ENCODE data around the gene AP3M1.

DNA sequence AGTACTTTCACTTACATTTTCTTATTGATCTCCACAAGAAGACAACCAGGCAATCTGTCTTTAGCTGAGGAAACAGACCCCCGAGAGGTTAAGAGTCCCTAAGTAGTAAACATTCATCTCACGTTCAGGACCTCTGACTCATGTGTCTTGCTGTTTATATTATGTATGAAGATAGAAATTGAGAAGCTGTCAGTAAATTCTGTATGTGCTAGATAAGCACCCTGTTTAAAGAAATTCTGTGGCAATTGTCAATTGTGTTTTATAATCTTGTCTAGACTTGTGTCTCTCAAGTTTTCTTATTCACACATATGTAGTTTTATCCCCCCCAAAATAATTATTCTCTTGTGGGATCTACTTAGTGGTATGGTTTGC lies 14.9 kb upstream of the AP3M1 start:
- TF ChIP-seq PPARA (CRISPR knock-in tag; IDR thresholded peaks at IDR 0.05; ENCODE audit: borderline replicate concordance) (no peak), TCF4 (CRISPR knock-in tag; IDR thresholded peaks at IDR 0.05; ENCODE audit: borderline replicate concordance) (no peak), ZFP30 (CRISPR knock-in tag; IDR thresholded peaks at IDR 0.05) (no peak), ZFP3 (CRISPR knock-in tag; IDR thresholded peaks at IDR 0.05) (no peak), OSR1 (CRISPR knock-in tag; IDR thresholded peaks at IDR 0.05) (no peak), ARNTL (CRISPR knock-in tag; IDR thresholded peaks at IDR 0.05; ENCODE audit: borderline replicate concordance, low read depth) (no peak), RARB (CRISPR knock-in tag; IDR thresholded peaks at IDR 0.05) (no peak), GLIS3 (CRISPR knock-in tag; IDR thresholded peaks at IDR 0.05) (no peak)
- TF ChIP-seq, protein P1, sequence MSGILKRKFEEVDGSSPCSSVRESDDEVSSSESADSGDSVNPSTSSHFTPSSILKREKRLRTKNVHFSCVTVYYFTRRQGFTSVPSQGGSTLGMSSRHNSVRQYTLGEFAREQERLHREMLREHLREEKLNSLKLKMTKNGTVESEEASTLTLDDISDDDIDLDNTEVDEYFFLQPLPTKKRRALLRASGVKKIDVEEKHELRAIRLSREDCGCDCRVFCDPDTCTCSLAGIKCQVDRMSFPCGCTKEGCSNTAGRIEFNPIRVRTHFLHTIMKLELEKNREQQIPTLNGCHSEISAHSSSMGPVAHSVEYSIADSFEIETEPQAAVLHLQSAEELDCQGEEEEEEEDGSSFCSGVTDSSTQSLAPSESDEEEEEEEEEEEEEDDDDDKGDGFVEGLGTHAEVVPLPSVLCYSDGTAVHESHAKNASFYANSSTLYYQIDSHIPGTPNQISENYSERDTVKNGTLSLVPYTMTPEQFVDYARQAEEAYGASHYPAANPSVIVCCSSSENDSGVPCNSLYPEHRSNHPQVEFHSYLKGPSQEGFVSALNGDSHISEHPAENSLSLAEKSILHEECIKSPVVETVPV (CRISPR knock-in tag; IDR thresholded peaks at IDR 0.05) = no peak
- TF ChIP-seq, protein P2, sequence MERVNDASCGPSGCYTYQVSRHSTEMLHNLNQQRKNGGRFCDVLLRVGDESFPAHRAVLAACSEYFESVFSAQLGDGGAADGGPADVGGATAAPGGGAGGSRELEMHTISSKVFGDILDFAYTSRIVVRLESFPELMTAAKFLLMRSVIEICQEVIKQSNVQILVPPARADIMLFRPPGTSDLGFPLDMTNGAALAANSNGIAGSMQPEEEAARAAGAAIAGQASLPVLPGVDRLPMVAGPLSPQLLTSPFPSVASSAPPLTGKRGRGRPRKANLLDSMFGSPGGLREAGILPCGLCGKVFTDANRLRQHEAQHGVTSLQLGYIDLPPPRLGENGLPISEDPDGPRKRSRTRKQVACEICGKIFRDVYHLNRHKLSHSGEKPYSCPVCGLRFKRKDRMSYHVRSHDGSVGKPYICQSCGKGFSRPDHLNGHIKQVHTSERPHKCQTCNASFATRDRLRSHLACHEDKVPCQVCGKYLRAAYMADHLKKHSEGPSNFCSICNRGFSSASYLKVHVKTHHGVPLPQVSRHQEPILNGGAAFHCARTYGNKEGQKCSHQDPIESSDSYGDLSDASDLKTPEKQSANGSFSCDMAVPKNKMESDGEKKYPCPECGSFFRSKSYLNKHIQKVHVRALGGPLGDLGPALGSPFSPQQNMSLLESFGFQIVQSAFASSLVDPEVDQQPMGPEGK (CRISPR knock-in tag; IDR thresholded peaks at IDR 0.05; ENCODE audit: borderline replicate concordance) = no peak
- TF ChIP-seq, protein P3, sequence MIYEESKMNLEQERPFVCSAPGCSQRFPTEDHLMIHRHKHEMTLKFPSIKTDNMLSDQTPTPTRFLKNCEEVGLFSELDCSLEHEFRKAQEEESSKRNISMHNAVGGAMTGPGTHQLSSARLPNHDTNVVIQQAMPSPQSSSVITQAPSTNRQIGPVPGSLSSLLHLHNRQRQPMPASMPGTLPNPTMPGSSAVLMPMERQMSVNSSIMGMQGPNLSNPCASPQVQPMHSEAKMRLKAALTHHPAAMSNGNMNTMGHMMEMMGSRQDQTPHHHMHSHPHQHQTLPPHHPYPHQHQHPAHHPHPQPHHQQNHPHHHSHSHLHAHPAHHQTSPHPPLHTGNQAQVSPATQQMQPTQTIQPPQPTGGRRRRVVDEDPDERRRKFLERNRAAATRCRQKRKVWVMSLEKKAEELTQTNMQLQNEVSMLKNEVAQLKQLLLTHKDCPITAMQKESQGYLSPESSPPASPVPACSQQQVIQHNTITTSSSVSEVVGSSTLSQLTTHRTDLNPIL (CRISPR knock-in tag; IDR thresholded peaks at IDR 0.05; ENCODE audit: low read depth) = no peak
- TF ChIP-seq, protein P4, sequence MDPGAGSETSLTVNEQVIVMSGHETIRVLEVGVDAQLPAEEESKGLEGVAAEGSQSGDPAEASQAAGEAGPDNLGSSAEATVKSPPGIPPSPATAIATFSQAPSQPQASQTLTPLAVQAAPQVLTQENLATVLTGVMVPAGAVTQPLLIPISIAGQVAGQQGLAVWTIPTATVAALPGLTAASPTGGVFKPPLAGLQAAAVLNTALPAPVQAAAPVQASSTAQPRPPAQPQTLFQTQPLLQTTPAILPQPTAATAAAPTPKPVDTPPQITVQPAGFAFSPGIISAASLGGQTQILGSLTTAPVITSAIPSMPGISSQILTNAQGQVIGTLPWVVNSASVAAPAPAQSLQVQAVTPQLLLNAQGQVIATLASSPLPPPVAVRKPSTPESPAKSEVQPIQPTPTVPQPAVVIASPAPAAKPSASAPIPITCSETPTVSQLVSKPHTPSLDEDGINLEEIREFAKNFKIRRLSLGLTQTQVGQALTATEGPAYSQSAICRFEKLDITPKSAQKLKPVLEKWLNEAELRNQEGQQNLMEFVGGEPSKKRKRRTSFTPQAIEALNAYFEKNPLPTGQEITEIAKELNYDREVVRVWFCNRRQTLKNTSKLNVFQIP (CRISPR knock-in tag; IDR thresholded peaks at IDR 0.05; ENCODE audit: borderline replicate concordance, low read depth) = no peak
